H1 (cell line): ENCODE results near the gene COA5.

Source experiments
- RAD21 ChIP-seq, 2 experiments: IDR thresholded peaks in 1 of 2; conservative IDR thresholded peaks in 1 of 2; 2 replicates each; pipeline ENCODE4 v1.6.1; 2011; ENCODE audit warnings: low read depth in 2 of 2, low read length in 2 of 2, improper control_type of control experiment in 1 of 2, inconsistent platforms in 1 of 2, mild to moderate bottlenecking in 1 of 2, moderate library complexity in 1 of 2
- TCF12 ChIP-seq: IDR thresholded peaks from 2 replicates; pipeline ENCODE4 v1.6.1; 2011; ENCODE audit warnings: low read depth, mild to moderate bottlenecking, low read length
- USF2 ChIP-seq: IDR thresholded peaks from 2 replicates; pipeline ENCODE4 v1.6.1; 2011; ENCODE audit warnings: low read length, improper control_type of control experiment
- TF ChIP-seq, protein P1 (sequence below), 3 experiments: IDR thresholded peaks; 1 replicate in 2 of 3; 2 replicates in 1 of 3; pipeline versions ENCODE4 v1.5.1 to v1.6.1; 2011; ENCODE audit warnings: low read length in 3 of 3, mild to moderate bottlenecking in 3 of 3, inconsistent platforms in 2 of 3, low read depth in 1 of 3, moderate library complexity in 1 of 3; ENCODE audit not compliant: insufficient read depth in 1 of 3; ENCODE audit errors: control extremely low read depth in 1 of 3

DNA sequence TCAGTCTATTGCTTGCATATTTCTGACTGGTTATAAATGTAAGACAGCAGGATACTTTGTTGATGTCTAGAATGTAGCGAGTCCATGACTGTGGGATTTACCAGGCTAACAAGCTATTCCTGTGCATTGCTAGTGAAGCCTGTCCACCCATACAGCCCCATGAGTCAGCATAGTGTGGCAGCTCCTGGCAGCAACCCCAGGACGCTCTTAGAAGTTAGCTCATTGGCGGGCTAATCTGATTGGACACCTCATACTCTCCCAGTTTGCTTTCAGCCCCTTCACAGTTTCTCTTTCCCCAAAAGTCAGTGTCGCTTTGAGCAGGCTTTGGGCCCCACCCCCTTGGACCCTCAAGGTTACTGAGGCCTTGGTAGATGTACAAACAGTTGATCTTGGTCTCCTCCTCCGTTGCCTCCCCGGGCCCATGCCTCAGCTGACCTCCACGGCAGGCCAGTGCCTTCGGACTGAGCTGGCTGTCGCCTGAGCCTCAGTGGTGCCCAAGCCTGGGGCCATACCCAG, 48.0 kb downstream of the COA5 start:
- TF ChIP-seq RAD21 (IDR thresholded peaks at IDR 0.05 in 1 of 2, conservative IDR thresholded peaks at IDR 0.05 in 1 of 2; ENCODE audit: low read depth in 2 of 2, low read length in 2 of 2) = no peak
- TF ChIP-seq USF2 = no peak
- TF ChIP-seq, protein P1, sequence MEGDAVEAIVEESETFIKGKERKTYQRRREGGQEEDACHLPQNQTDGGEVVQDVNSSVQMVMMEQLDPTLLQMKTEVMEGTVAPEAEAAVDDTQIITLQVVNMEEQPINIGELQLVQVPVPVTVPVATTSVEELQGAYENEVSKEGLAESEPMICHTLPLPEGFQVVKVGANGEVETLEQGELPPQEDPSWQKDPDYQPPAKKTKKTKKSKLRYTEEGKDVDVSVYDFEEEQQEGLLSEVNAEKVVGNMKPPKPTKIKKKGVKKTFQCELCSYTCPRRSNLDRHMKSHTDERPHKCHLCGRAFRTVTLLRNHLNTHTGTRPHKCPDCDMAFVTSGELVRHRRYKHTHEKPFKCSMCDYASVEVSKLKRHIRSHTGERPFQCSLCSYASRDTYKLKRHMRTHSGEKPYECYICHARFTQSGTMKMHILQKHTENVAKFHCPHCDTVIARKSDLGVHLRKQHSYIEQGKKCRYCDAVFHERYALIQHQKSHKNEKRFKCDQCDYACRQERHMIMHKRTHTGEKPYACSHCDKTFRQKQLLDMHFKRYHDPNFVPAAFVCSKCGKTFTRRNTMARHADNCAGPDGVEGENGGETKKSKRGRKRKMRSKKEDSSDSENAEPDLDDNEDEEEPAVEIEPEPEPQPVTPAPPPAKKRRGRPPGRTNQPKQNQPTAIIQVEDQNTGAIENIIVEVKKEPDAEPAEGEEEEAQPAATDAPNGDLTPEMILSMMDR (IDR thresholded peaks at IDR 0.05; ENCODE audit: control extremely low read depth in 1 of 3, insufficient read depth in 1 of 3, low read depth in 1 of 3, low read length in 3 of 3) = no peak
- TF ChIP-seq TCF12 = no peak
